ENCODE results near the gene MCUR1.
A peak's percentile ranks its signal among the peaks of the same experiment; 100 is the strongest.
"Not testable (repeated sequence)": the region's sequence is repeated elsewhere in the genome, so short reads cannot be mapped to it uniquely, and the experiment has no call there.

The MCUR1 gene

DNA sequence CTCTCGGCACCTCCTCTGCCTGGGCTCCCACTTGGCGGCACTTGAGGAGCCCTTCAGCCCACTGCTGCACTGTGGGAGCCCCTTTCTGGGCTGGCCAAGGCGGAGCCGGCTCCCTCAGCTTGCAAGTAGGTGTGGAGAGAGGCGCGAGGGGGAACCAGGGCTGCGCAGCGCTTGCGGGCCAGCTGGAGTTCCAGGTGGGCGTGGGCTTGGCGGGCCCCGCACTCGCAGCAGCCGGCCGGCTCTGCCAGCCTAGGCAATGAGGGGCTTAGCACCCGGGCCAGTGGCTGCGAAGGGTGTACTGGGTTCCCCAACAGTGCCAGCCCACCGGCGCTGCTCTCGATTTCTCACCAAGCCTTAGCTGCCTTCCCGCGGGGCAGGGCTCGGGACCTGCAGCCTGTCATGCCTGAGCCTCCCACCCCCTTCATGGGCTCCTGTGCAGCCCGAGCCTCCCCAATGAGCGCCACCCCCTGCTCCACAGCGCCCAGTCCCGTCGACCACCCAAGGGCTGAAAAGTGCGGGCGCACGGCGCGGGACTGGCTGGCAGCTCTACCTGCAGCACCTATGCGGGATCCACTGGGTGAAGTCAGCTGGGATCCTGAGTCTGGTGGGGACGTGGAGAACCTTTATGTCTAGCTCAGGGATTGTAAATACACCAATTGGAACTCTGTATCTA is 41.9 kb downstream of the MCUR1 start:
- not testable (repeated sequence) for DNase-seq

DNA sequence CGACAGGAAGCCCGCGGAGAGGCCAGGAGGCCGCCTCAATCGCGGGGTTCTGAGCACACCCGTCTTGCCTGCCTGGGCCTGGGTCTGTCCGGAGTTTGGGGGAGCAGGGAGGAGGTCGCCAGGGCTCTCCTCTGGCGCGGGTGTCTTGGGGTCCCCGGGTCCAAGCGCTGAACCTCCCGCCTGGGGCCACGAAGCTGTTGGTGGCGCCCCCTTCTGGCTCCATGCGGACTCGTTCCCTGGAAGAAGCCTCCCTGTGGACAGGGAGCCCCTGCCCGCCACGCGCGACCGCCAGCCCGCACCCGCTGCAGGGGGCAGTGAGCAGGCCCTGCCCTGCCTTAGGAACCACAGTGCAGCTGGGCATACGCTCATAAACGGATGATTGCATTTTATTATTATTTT is 44.7 kb downstream of the MCUR1 start:
- DNase-seq: no peak

DNA sequence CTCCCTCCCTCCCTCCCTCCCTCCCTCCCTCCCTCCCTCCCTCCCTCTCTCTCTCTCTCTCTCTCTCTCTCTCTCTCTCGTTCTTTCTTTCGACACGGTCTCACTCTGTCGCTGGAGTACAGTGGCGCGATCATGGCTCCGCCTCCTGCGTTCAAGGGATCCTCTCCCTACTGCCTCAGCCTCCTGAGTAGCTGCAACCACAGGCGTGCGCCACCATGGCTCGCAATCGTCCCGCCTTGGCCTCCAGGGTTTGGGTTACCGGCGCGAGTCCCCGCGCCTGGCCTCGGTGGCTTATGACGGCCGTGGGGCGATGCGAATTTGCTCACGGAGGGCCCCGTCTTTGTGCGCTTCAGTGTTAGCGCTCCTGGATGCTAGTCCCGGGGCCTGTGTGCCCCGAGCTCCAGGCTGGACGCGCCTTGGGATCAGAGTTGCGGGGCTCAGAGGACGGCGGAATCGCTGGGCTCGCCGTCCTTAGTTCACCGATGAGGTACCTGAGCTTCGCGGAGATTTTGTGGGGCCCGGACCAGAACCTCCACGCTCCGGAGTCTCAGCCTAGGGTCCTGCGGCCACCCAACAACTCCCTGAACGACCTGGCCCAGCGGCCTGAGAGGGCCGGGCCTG is 45.2 kb downstream of the MCUR1 start:
- DNase-seq: no peak

GRCh38 chr6:13767121-13767808 is 47.1 kb downstream of the MCUR1 start:
- peak; percentile 9 for DNase-seq

- DNase-seq: no peak
Measured at GRCh38 chr6:13766201-13766634, 48.1 kb downstream of the MCUR1 start.

- no peak for DNase-seq
Measured at GRCh38 chr6:13765570-13765969, 48.8 kb downstream of the MCUR1 start.

DNA sequence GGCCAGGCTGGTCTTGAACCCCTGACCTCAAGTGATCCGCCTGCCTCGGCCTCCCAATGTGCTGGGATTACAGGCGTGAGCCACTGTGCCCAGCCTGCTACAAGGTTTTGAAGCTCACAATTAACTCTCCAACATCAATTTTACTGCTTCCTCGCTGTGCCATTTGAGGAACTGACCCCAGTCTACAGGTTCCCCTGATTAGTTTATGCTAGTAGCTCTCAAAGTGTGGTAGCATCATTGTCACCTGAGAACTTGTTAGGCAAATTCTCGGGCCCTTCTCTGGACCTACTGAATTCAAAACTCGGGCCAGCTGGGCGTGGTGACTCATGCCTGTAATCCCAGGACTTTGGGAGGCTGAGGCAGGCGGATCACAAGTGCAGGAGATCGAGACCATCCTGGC is 49.4 kb downstream of the MCUR1 start:
- no peak for DNase-seq

GRCh38 chr6:13763740-13764381 is 50.5 kb downstream of the MCUR1 start:
- no peak for DNase-seq

GRCh38 chr6:13762611-13763441 is 51.5 kb downstream of the MCUR1 start:
- DNase-seq: no peak

DNA sequence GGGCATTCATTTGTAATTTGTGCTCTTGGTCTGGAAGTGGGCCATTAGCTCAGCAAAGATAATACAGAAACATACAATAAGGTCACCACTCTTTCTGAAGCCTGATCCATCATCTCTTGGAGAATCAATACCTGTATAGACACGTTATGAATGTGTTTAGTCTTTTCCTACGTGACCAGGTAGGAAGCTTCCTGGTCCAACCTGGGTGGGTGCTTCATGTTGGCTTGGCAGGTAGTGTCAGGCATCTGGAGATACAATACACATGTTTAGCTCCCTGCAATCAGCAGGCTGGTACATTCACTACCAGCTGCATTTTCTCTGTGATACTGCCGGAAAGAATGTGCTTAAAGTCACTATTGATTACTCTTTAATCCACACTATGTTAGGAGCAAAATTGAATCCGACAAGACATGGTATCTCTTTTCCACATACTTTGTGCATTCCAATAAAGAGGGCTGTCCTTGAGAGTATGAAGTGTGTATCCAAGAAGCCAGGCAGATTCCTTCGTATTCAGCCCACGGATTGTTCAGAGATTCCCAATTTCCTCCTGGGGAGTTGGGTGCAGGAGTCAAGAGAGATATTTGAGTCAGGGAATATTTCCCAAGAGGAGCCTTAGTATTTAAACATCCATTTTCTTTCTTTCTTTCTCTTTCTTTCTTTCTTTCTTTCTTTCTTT is 52.9 kb downstream of the MCUR1 start:
- DNase-seq: no peak

DNA sequence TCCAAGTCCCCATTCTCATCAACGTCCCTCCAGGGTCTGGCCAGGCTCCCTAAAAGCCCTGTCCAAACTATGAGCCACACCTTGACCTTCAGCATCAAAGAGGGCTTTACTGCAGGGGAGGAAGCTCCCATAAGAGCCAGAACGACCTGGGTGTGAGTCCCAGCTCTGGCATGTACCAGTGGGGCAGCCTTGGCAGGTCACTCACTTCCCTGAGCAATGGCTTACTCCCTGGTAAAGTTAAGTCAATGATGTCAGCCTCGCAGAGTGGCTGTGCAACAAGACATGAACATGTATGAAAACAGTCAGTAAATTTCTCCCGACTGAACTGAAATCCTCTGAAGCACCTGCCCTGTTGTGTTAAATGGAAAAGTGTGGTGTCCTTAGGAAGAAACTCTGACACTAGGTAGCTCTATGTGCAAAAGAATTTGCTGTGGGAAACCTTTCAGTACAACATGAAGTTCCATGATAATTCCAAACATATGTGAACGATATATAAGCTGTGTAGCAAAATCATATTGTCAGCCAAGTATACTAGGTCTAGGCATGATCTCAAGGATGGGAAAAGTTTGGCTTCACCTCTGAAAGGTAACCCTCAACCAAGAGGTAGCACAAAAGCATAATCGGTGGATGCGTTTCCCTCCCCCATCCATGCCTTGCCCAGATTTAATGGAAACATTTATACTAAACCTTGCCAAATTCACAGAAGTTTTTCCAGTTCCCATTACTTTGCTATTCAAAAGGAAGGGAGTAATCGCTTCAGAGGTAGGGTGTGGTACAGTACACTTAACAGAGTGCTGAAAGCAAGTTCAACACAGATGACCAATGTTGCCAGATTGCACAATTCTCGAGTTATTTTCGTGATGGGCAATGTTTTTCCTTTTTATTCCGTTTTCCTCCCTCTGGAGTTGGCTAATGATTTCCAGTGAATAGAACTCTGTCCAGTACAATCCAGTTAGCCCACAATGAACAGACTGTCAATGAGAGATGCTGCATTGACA is 53.8 kb downstream of the MCUR1 start:
- no peak for DNase-seq

DNA sequence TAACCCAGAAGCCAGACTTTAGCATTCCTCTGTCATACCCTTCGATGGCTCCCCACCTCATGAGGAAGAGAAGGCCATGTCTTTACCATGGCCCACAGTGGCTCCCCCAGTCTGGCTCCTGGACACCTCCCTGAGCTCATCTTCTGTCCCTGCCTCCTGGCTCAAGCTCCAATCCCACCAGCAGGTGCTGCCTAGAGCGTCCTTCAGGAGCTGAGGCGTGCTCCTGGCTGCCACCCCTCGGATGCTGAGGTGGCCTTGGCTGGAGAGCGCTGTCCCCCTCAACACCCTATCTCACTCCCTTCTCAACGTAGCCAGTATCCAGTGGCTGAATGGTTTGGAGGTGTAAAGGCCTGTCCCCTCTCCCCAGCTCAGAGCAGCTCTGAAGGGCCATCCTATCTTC is 55.3 kb downstream of the MCUR1 start:
- DNase-seq: no peak

DNA sequence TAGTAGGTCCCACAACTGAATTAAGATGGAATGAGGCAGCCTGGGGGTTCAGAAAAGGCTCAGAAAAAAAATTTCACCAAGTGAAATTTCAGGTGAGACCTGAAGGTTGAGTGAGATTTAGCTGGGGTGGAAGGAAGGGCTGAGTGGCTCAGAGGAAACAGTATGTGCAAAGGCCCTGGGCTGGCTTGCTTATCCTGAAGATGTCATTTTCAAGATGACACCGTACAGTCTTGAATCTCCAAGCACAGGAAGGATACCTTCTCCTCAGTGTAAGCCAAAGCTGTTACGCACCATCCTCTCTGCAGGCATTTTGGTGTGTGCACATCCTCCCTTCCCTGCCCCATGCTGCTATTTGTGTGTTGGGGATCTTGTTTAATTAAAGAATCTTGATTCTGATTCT is 59.7 kb downstream of the MCUR1 start:
- no peak for DNase-seq

DNA sequence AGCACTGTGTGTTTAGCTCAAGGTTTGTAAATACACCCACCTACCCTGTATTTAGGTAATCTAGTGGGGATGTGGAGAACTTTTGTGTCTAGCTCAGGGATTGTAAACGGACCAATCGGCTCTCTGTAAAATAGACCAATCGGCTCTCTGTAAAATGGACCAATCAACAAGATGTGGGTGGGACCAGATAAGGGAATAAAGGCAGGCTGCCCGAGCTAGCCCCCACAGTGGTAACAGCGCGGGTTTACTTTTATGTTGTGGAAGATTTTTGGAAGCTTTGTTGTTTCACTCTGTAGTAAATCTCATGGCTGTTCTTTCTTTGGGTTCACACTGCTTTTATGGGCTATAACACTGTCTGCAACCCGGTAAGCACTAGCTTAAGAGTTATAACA is 70.6 kb downstream of the MCUR1 start:
- DNase-seq: no peak

GRCh38 chr6:13742961-13743735 is 71.2 kb downstream of the MCUR1 start:
- DNase-seq: no peak

DNA sequence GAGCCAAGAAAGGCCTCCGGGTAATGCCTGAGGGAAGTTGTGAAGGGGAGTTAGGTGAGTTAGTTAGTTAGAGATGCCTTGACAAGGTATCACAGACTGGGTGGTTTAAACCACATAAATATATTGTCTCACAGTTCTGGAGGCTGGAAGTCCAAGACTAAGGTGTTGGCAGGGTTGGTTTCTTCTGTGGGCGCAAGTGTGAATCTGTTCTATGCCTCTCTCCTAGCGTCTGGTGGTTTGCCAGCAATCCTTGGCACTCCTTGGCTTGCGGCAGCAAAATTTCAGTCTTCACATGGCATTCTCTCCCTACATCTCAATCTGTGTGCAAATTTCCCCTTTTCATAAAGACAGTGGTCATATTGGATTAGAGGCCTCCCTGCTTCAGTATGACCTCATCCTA is 73.0 kb downstream of the MCUR1 start:
- DNase-seq: no peak
